ENCODE data around the gene MTPN.

The MTPN gene

GRCh38 chr7:135981958-135982646 lies 4.9 kb upstream of the MTPN start:
- no peak for DNase-seq (ENCODE audit: low spot score)

GRCh38 chr7:135980665-135981180 lies 3.6 kb upstream of the MTPN start:
- no peak for DNase-seq (ENCODE audit: low spot score)

GRCh38 chr7:135980012-135980551 lies 2.9 kb upstream of the MTPN start:
- DNase-seq (ENCODE audit: low spot score), result no peak

- no peak for DNase-seq (ENCODE audit: low spot score)
Measured at GRCh38 chr7:135979471-135980011, 2.4 kb upstream of the MTPN start.

GRCh38 chr7:135978624-135979023 lies 1.5 kb upstream of the MTPN start:
- no peak for DNase-seq (ENCODE audit: low spot score)

GRCh38 chr7:135977742-135978066 lies 545 bp upstream of the MTPN start:
- no peak for DNase-seq (ENCODE audit: low spot score)

GRCh38 chr7:135976312-135977006 lies 700 bp downstream of the MTPN start:
- no peak for DNase-seq (ENCODE audit: low spot score)

- no peak for DNase-seq (ENCODE audit: low spot score)
Measured at GRCh38 chr7:135975166-135975565, 2.0 kb downstream of the MTPN start.

- no peak for DNase-seq (ENCODE audit: low spot score)
Measured at GRCh38 chr7:135974667-135975066, 2.5 kb downstream of the MTPN start.

- DNase-seq (ENCODE audit: low spot score), result no peak
Measured at GRCh38 chr7:135971366-135971725, 5.8 kb downstream of the MTPN start.

- DNase-seq (ENCODE audit: low spot score), result no peak
Measured at GRCh38 chr7:135970682-135971365, 6.3 kb downstream of the MTPN start.

GRCh38 chr7:135970045-135970444 lies 7.1 kb downstream of the MTPN start:
- DNase-seq (ENCODE audit: low spot score), result no peak

- no peak for DNase-seq (ENCODE audit: low spot score)
Measured at GRCh38 chr7:135966341-135967043, 10.7 kb downstream of the MTPN start.

- DNase-seq (ENCODE audit: low spot score), result no peak
Measured at GRCh38 chr7:135965602-135966001, 11.6 kb downstream of the MTPN start.

GRCh38 chr7:135964791-135965190 lies 12.4 kb downstream of the MTPN start:
- DNase-seq (ENCODE audit: low spot score), result no peak

GRCh38 chr7:135964274-135964673 lies 12.9 kb downstream of the MTPN start:
- no peak for DNase-seq (ENCODE audit: low spot score)

- no peak for DNase-seq (ENCODE audit: low spot score)
Measured at GRCh38 chr7:135962802-135963201, 14.4 kb downstream of the MTPN start.

- DNase-seq (ENCODE audit: low spot score), result no peak
Measured at GRCh38 chr7:135960709-135961451, 16.3 kb downstream of the MTPN start.

- no peak for DNase-seq (ENCODE audit: low spot score)
Measured at GRCh38 chr7:135959646-135960363, 17.4 kb downstream of the MTPN start.

- DNase-seq (ENCODE audit: low spot score), result no peak
Measured at GRCh38 chr7:135958173-135958572, 19.0 kb downstream of the MTPN start.

GRCh38 chr7:135957627-135958026 lies 19.5 kb downstream of the MTPN start:
- DNase-seq (ENCODE audit: low spot score), result no peak
